Measurements from ENCODE around the gene METTL16.
A peak's percentile ranks its signal among the peaks of the same experiment; 100 is the strongest.
"Not testable (repeated sequence)": the region's sequence is repeated elsewhere in the genome, so short reads cannot be mapped to it uniquely, and the experiment has no call there.

Gene METTL16

GRCh38 chr17:2450016-2450650 lies 61.6 kb downstream of the METTL16 start:
- no peak for DNase-seq (ENCODE audit: low read depth)

GRCh38 chr17:2449486-2449885 lies 62.2 kb downstream of the METTL16 start:
- DNase-seq (ENCODE audit: low read depth), result no peak

- not testable (repeated sequence) for DNase-seq (ENCODE audit: low read depth)
Measured at GRCh38 chr17:2447479-2447878, 64.2 kb downstream of the METTL16 start.

DNA sequence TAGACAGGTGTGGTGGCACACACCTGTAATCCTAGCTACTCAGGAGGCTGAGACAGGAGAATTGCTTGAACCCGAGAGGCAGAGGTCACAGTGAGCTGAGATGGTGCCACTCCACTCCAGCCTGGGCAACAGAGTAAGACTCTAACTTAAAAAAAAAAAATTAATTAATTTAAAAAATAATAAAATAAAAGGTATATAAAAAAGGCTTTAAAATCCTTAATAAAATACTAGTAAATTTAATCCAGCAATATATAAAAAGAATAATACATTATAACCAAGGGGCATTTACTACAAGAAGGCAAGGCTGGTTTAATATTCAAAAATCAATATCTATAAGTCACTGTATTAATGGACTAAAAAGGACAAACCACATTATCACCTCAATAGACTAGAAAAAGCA lies 66.0 kb downstream of the METTL16 start:
- DNase-seq (ENCODE audit: low read depth), result no peak

- DNase-seq (ENCODE audit: low read depth), result no peak
Measured at GRCh38 chr17:2444382-2444781, 67.3 kb downstream of the METTL16 start.

DNA sequence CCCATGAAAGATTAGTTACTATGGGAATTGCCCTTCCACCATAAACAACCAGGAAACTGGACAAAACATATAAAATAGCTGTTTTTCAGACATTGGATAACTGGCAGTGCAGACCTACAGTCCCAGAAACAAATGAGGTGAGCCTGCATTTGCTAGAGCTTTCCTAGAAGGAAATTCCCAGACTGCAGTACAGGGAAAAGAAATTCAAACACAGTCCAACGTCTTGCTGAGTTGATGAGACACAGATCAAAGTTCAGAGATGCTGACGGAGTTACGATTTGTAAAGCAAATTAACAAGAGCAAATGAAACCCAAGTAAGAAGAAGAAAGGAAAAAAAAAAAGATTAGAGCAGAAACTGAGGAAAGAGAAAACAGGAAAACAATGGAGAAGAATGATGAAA lies 69.5 kb downstream of the METTL16 start:
- DNase-seq (ENCODE audit: low read depth), result no peak

- no peak for DNase-seq (ENCODE audit: low read depth)
Measured at GRCh38 chr17:2440930-2441329, 70.8 kb downstream of the METTL16 start.

GRCh38 chr17:2439997-2440396 lies 71.7 kb downstream of the METTL16 start:
- not testable (repeated sequence) for DNase-seq (ENCODE audit: low read depth)

- DNase-seq (ENCODE audit: low read depth), result no peak
Measured at GRCh38 chr17:2438823-2439222, 72.9 kb downstream of the METTL16 start.

DNA sequence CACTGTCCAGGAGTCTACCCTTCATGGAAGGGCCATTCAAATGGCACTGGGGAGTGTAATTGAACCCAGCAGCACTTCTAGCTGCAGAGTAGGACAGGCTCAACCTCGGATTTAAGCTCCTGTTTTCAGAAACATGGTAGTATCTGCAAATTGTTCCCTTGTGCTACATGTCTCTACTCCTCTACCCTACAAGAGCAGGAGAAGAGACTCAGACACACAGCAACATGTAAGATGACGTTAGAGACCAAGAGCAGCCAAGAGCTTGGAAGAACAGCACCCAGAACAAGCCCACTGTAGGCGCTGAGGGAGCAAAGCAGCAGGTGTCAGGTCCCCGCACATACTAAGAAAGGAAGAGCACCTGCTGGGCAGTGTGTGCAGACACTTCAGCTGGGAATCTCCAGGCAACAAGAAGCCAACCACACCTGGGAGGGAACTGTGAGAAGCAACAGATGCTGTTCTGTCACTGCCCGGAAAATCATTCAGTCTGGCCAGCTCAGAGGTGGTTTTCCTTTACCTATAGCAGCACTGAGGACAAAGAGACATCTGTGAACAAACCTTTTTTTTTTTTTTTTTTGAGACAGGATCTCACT lies 75.3 kb downstream of the METTL16 start:
- DNase-seq (ENCODE audit: low read depth), result no peak

- DNase-seq (ENCODE audit: low read depth), result no peak
Measured at GRCh38 chr17:2435862-2436261, 75.8 kb downstream of the METTL16 start.

GRCh38 chr17:2435181-2435741 lies 76.4 kb downstream of the METTL16 start:
- DNase-seq (ENCODE audit: low read depth), result no peak

- no peak for DNase-seq (ENCODE audit: low read depth)
Measured at GRCh38 chr17:2433696-2434095, 78.0 kb downstream of the METTL16 start.

DNA sequence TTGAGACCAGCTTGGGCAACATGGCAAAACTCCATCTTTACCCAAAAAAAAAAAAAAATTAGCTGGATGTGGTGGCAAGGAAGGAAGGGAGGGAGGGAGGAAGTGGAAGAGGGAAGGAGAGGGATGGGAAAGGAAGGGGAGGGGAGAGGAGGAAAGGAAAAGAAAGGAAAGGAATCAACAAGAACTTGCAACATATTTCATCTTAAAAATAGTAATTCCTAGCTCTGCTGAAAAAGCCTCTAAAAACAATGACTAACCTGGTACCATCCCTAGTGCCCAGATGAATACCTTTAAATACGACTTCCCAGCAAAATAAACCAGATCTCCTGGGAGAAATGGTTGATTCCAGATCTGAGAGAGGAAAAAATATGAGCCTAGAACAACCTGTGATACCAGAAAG lies 83.8 kb downstream of the METTL16 start:
- no peak for DNase-seq (ENCODE audit: low read depth)

DNA sequence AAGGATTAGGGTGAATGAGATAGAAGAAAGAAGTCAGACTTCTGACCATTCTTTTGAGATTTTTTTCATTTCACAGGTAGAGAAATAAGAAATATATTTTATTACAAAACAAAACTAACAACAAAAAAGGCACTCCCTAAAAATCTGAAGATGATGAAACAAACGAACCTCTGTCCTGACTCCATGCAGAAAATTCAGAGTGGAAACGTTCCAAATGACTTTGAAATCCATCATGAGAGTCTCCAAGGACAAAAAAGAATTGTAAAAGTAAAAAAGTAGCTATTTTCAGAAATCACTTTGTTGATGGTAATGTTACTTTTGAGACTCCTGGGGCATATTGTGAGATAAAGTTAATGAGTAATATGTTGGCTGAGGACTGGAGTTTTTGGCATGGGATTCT lies 84.5 kb downstream of the METTL16 start:
- DNase-seq (ENCODE audit: low read depth), result no peak

DNA sequence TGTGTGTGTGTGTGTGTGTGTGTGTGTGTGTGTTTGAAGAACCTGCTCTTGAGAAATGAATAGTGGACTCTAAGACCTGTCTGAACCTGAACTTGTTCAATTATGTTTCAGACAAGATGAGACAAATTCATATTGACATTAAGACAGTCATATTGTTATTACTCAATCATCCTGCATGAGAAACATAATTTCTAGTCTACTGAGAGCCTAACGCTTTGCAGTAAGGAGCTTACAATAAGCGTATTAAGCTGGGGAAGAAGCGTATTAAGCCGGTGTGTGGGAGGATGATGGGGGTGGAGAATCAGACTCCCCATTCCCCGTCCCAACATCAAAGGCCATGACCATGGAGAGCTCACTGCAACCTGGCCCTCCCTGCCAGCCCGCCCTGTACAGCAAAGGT lies 88.4 kb downstream of the METTL16 start:
- DNase-seq (ENCODE audit: low read depth), result no peak

DNA sequence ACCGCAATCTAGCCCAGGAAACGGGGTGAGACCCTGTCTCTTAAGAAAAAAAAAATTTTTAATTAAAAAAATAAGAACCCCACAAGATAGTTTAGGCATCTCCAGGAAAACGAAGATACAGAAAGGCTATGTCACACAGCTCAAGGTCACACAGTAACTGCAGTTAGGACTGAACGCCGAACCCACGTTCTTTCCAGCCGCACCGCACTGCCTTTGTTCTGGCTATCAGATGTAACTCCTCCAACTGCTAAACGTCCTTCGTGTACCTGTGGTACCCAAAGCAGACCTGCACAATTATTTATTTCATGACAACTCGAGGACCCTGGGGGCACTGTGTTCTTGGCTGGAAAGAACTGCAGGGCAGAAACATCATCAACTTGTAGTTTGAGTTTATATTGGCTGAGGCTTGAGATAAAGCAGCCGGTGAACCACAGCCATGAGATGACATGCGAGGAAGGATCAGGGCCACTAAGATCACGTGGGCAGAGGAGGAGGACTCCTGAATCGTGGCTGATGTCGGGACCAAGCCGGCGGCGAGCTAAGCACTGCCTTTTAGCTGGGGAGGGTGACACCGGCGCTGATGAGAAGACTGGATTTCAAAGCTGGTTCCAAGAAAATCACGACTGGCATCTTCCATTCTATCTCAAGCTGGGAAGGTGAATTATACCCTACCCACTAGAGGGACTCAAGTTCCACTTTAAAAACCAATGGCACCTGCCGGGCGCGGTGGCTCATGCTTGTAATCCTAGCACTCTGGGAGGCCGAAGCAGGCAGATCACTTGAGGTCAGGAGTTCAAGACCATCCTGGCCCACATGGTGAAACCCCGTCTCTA lies 90.2 kb downstream of the METTL16 start:
- DNase-seq (ENCODE audit: low read depth), result no peak

- no peak for DNase-seq (ENCODE audit: low read depth)
Measured at GRCh38 chr17:2420176-2420575, 91.5 kb downstream of the METTL16 start.

GRCh38 chr17:2419486-2419885 lies 92.2 kb downstream of the METTL16 start:
- DNase-seq (ENCODE audit: low read depth), result no peak

DNA sequence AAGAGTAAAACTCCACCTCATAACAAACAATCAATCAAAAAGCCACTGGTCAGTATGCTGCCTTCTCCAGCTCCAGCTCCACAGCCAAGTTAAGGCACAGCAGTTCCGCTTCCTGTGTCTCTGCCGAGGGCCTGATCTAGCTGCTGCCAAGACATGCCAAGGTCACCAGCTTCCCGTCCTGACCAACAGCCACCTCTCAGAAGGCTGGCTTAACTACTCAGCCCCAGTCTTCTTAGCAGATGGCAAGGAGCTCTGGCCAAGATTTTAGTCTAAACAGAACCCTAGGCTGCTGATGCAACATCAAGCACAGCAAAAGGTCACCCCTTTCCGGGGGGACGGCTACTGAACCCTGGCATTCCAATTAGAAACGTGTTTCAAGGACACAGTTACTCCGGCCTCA lies 93.1 kb downstream of the METTL16 start:
- DNase-seq (ENCODE audit: low read depth), result no peak

DNA sequence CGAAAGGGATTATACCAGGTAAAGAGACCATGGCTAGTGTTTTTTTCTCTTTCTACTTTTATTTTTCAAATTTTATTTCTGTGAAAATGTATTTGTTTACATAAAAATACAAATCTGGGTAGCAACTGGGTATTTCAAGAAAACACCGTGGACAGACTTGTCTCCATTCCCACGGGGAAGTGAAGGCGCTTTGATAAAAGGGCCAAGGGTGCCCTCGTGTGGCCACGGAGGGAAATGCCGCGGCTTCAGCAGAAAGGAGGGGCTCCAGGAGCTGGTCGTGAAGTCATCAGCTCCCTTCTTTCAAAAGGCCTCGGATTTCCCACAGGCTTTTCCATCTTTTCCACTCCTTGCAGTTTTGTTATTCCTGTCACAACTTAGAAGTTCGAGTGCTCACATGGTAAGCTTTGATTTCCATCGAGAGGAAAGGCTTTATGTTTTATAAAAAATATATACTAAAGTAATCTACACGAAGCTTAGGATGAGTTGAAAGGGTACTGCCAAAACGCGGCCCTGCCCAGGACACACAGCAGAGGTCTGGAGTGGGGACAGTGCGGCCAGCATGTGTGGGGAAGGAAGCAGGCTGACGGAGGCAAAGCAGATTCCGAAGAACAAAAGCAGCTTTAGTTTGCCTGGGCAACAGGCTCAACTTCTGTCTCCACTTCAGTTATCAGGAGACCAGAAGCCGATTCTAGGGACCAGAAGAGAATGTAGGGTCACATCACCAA lies 95.5 kb downstream of the METTL16 start:
- DNase-seq (ENCODE audit: low read depth), result peak; percentile 82

GRCh38 chr17:2415081-2415480 lies 96.6 kb downstream of the METTL16 start:
- DNase-seq (ENCODE audit: low read depth), result no peak

Data from activated T-helper 9 cell treated with anti-CD3 and anti-CD28 coated beads, Interleukin-2, amount 50 U/mL, for 16 hours (primary cell).